Psoas muscle (tissue), 8 donors: ENCODE results near the gene CBS. TPM values are rescaled to one million over a fixed set of nuclear protein-coding genes. Genes with fewer than 3 reads are reported as not detected.
A peak's percentile ranks its signal among the peaks of the same experiment; 100 is the strongest.
"Not testable (repeated sequence)": the region's sequence is repeated elsewhere in the genome, so short reads cannot be mapped to it uniquely, and the experiment has no call there.

Experiments
- ATAC-seq, 4 donors: fragments of 200-7000 bp; cut with Tn5 transposase; one replicate each; pipeline ENCODE4 v1.9.1; 2020; ENCODE audit warnings: moderate library complexity in 3 of 4, mild to moderate bottlenecking in 2 of 4
- DNase-seq, 2 donors: peaks; one replicate each; pipeline ENCODE4 v3.0.0-alpha.2; 2020
- H3K27ac ChIP-seq: fragments of 200-600 bp; one replicate; pipeline ENCODE4 v1.8.0; 2022
- H3K27me3 ChIP-seq, 3 donors: fragments of 200-600 bp in 1 of 3; one replicate each; pipeline versions ENCODE4 v1.6.1 to v1.8.0; 2013 to 2022; ENCODE audit warnings: low read length in 2 of 3, mild to moderate bottlenecking in 2 of 3, moderate library complexity in 1 of 3; ENCODE audit not compliant: insufficient read depth in 3 of 3
- H3K36me3 ChIP-seq, 2 donors: fragments of 200-600 bp in 1 of 2; one replicate each; pipeline versions ENCODE4 v1.6.1 to v1.8.0; 2013 to 2022; ENCODE audit warnings: low read depth in 1 of 2, mild to moderate bottlenecking in 1 of 2, moderate library complexity in 1 of 2; ENCODE audit not compliant: insufficient read depth in 1 of 2
- H3K4me1 ChIP-seq: fragments of 200-600 bp; one replicate; pipeline ENCODE4 v1.8.0; 2022
- H3K4me3 ChIP-seq: fragments of 200-600 bp; one replicate; pipeline ENCODE4 v1.8.0; 2022; ENCODE audit warnings: mild to moderate bottlenecking
- H3K9me3 ChIP-seq: fragments of 200-600 bp; one replicate; pipeline ENCODE4 v1.8.0; 2022
- WGBS, 3 donors: extraction: QIAGEN DNeasy Blood & Tissue Kit; methylation state at CpG; one replicate each; pipeline versions ENCODE4 v1.1.6 to v1.1.7; 2013; 5-methylcytosine and 5-hydroxymethylcytosine counted together
- intact Hi-C, 2 donors: fragments of 100-400 bp; cut with DNase I; formaldehyde crosslinking; loops; one replicate each; pipeline versions ENCODE4 v1.11.0 to v1.14.2; 2022
- long read RNA-seq, 2 donors: library from polyadenylated mRNA; unstranded; transcript quantifications; one replicate each; pipeline ENCODE4 v2.0.0, GENCODE V29; 2021
- polyA plus RNA-seq, 3 donors: library from polyadenylated mRNA; stranded (reverse); fragments of 200-250 nt; gene quantifications; one replicate each; pipeline ENCODE4 v1.2.3, GENCODE V29; 2013
- total RNA-seq, 4 donors: library from RNA; stranded (reverse); fragmentation: NEBNext Ultra II Directional in 2 of 4; extraction: Animal tissue kit (Norgen Biotek cat#: 25700) in 2 of 4; gene quantifications; one replicate each; pipeline versions ENCODE4 v1.2.1 to v1.2.4, GENCODE V29; 2021 to 2023
- donor health status: healthy with polysubstance abuse.
- donor health status: DM: no; HTN: no; CAD: no; lungs with moderate emphysema.
- donor health status: Bipolar disorder and iron deficiency.
- donor health status: healthy.
- donor health status: DM: yes; HTN: yes; CAD: no.
- donor health status: DM: no; HTN: no; CAD: no.
- donor health status: DM: no; HTN: no; CAD: no.
- donor health status: DM: yes; HTN: yes; CAD: no.

The CBS gene
- total RNA-seq (1 to 10 TPM; 1.7 to 2.6 (median 2.2) TPM), polyA plus RNA-seq (1 to 10 TPM; 1.1 to 1.8 (median 1.4) TPM)
- long read RNA-seq, donor 1, partial matches to known transcripts, result 0 of 2 reads
- long read RNA-seq, donor 1, other reads (novel, unspliced or antisense), result 1 of 2 reads
- long read RNA-seq, donor 2, transcript CBS-204 (17 exons, 2,605 nt), result major isoform, 5 of 10 reads
- long read RNA-seq, donor 2, partial matches to known transcripts, result 0 of 10 reads
- long read RNA-seq, donor 2, other reads (novel, unspliced or antisense), result 4 of 10 reads

- H3K4me3 ChIP-seq, H3K36me3 ChIP-seq, H3K27ac ChIP-seq, H3K9me3 ChIP-seq, H3K27me3 ChIP-seq, intact Hi-C loops, DNase-seq, H3K4me1 ChIP-seq: not testable (repeated sequence)
- no CpG with 5 or more reads among the region's 84 CpGs for WGBS, 3 donors
- peak in 3 of 4 donors; percentile 10 to 41 (median 14) for ATAC-seq
Measured at GRCh38 chr21:43075170-43076022, at the start of gene CBS. Gene CBS, minus strand, starts transcription at chr21:43075835. Its CDS starts 3,642 bp downstream, at chr21:43072193.

GRCh38 chr21:43115956-43116355 is 40.3 kb upstream of the CBS start:
- H3K4me1 ChIP-seq, H3K27ac ChIP-seq, intact Hi-C loops, H3K4me3 ChIP-seq, DNase-seq, H3K9me3 ChIP-seq, H3K36me3 ChIP-seq, H3K27me3 ChIP-seq, ATAC-seq: not testable (repeated sequence)
- no CpG with 5 or more reads among the region's 4 CpGs for WGBS, 3 donors

GRCh38 chr21:43114483-43114882 is 38.8 kb upstream of the CBS start:
- DNase-seq, intact Hi-C loops, ATAC-seq, H3K36me3 ChIP-seq, H3K27ac ChIP-seq, H3K27me3 ChIP-seq, H3K4me1 ChIP-seq, H3K9me3 ChIP-seq, H3K4me3 ChIP-seq: not testable (repeated sequence)
- 76 to 84% methylated on average over 5 of the region's 6 CpGs; no CpG with 5 or more reads in 1 of the 3 donors for WGBS, 3 donors

GRCh38 chr21:43109006-43109405 is 33.4 kb upstream of the CBS start:
- intact Hi-C loops, H3K27ac ChIP-seq, DNase-seq, H3K9me3 ChIP-seq, H3K4me3 ChIP-seq, H3K36me3 ChIP-seq, H3K4me1 ChIP-seq, ATAC-seq, H3K27me3 ChIP-seq: not testable (repeated sequence)
- no CpG with 5 or more reads among the region's 7 CpGs for WGBS, 3 donors

GRCh38 chr21:43108177-43108576 is 32.5 kb upstream of the CBS start:
- intact Hi-C loops, H3K27me3 ChIP-seq, H3K36me3 ChIP-seq, DNase-seq, H3K4me3 ChIP-seq, H3K4me1 ChIP-seq, H3K9me3 ChIP-seq, H3K27ac ChIP-seq: not testable (repeated sequence)
- ATAC-seq, result peak in 2 of 4 donors; percentile 11 to 29
- no CpG with 5 or more reads among the region's 17 CpGs for WGBS, 3 donors

- H3K4me3 ChIP-seq, ATAC-seq: not testable (repeated sequence)
Measured at GRCh38 chr21:43107794-43108137, 32.1 kb upstream of the CBS start.

GRCh38 chr21:43106965-43107793 is 31.5 kb upstream of the CBS start, which contains the start of gene U2AF1:
Gene U2AF1, minus strand, starts transcription at chr21:43107570. Its CDS starts 76 bp downstream, at chr21:43107494.
- intact Hi-C loops, H3K9me3 ChIP-seq, H3K27me3 ChIP-seq, H3K36me3 ChIP-seq, H3K4me1 ChIP-seq, DNase-seq: not testable (repeated sequence)
- Histone ChIP-seq H3K27ac (peak within 1 kb of the TSS; percentile 92), H3K4me3 (peak within 1 kb of the TSS; percentile 77)
- 0 to 3% methylated on average over 12 to 51 of the region's 107 CpGs; no CpG with 5 or more reads in 1 of the 3 donors for WGBS, 3 donors
- ATAC-seq, result peak; percentile 97 to 98 (median 98)

More at GRCh38 chr21:43107794-43108137, 32.1 kb upstream of the CBS start:
- H3K36me3 ChIP-seq, intact Hi-C loops, H3K4me1 ChIP-seq, H3K9me3 ChIP-seq, DNase-seq, H3K27ac ChIP-seq, H3K27me3 ChIP-seq: not testable (repeated sequence)
- WGBS, 3 donors, result no CpG with 5 or more reads among the region's 17 CpGs

GRCh38 chr21:43104642-43105041 is 29.0 kb upstream of the CBS start:
- DNase-seq, H3K4me1 ChIP-seq, H3K9me3 ChIP-seq, intact Hi-C loops, H3K36me3 ChIP-seq, H3K27me3 ChIP-seq: not testable (repeated sequence)
- WGBS, 3 donors, result 23 to 33% (median 26%) methylated on average over 2 of the region's 5 CpGs
- ATAC-seq, result peak; percentile 42 to 60 (median 49)
- Histone ChIP-seq H3K27ac (peak overlapping the region; percentile 60), H3K4me3 (peak overlapping the region; percentile 25)

- H3K4me3 ChIP-seq, intact Hi-C loops, H3K27ac ChIP-seq, H3K36me3 ChIP-seq, H3K27me3 ChIP-seq, H3K4me1 ChIP-seq, H3K9me3 ChIP-seq, DNase-seq: not testable (repeated sequence)
- no CpG with 5 or more reads among the region's 4 CpGs for WGBS, 3 donors
- peak; percentile 51 to 87 (median 66) for ATAC-seq
Measured at GRCh38 chr21:43102281-43102680, 26.6 kb upstream of the CBS start.

- H3K4me3 ChIP-seq, intact Hi-C loops, H3K27me3 ChIP-seq, H3K27ac ChIP-seq, H3K36me3 ChIP-seq, H3K4me1 ChIP-seq, ATAC-seq, DNase-seq, H3K9me3 ChIP-seq: not testable (repeated sequence)
- no CpG with 5 or more reads among the region's 5 CpGs for WGBS, 3 donors
Measured at GRCh38 chr21:43101676-43102075, 26.0 kb upstream of the CBS start.
